Germinal center (tissue), 1 donor: ENCODE measurements around the gene FSTL4.
"Not testable (repeated sequence)": the region's sequence is repeated elsewhere in the genome, so short reads cannot be mapped to it uniquely, and the experiment has no call there.

Experiments used
- DNase-seq: peaks from one replicate; pipeline ENCODE4 v3.0.0; 2012; ENCODE audit warnings: mixed read lengths, low spot score

FSTL4 gene

GRCh38 chr5:133402775-133403174, 209.6 kb downstream of the FSTL4 start:
- no peak for DNase-seq

- DNase-seq, result no peak
These were observed 210.5 kb downstream of the FSTL4 start for GRCh38 chr5:133401731-133402347.

- DNase-seq, result no peak
These were observed 211.4 kb downstream of the FSTL4 start for GRCh38 chr5:133400831-133401351.

- DNase-seq, result no peak
These were observed 212.2 kb downstream of the FSTL4 start for GRCh38 chr5:133400120-133400519.

- no peak for DNase-seq
These were observed 213.0 kb downstream of the FSTL4 start for GRCh38 chr5:133399247-133399891.

GRCh38 chr5:133398646-133399101, 213.7 kb downstream of the FSTL4 start:
- no peak for DNase-seq

- no peak for DNase-seq
These were observed 214.2 kb downstream of the FSTL4 start for GRCh38 chr5:133397990-133398645.

- no peak for DNase-seq
These were observed 215.0 kb downstream of the FSTL4 start for GRCh38 chr5:133397348-133397747.

- DNase-seq, result no peak
These were observed 215.5 kb downstream of the FSTL4 start for GRCh38 chr5:133396814-133397213.

- no peak for DNase-seq
These were observed 216.1 kb downstream of the FSTL4 start for GRCh38 chr5:133396187-133396741.

- not testable (repeated sequence) for DNase-seq
These were observed 217.1 kb downstream of the FSTL4 start for GRCh38 chr5:133395207-133395606.

- not testable (repeated sequence) for DNase-seq
These were observed 217.9 kb downstream of the FSTL4 start for GRCh38 chr5:133394477-133394817.

GRCh38 chr5:133393776-133394476, 218.4 kb downstream of the FSTL4 start:
- DNase-seq, result no peak

- no peak for DNase-seq
These were observed 219.9 kb downstream of the FSTL4 start for GRCh38 chr5:133392448-133392847.

- no peak for DNase-seq
These were observed 220.8 kb downstream of the FSTL4 start for GRCh38 chr5:133391354-133392136.

- no peak for DNase-seq
These were observed 221.7 kb downstream of the FSTL4 start for GRCh38 chr5:133390416-133391353.

GRCh38 chr5:133389066-133389590, 223.2 kb downstream of the FSTL4 start:
- DNase-seq, result no peak

- no peak for DNase-seq
These were observed 224.7 kb downstream of the FSTL4 start for GRCh38 chr5:133387621-133388020.

- no peak for DNase-seq
These were observed 225.2 kb downstream of the FSTL4 start for GRCh38 chr5:133387091-133387490.

- DNase-seq, result no peak
These were observed 225.7 kb downstream of the FSTL4 start for GRCh38 chr5:133386662-133387061.
